Natural killer cell (primary cell): ENCODE measurements around the gene SF3B2. TPM values are rescaled to one million over a fixed set of nuclear protein-coding genes. Genes with fewer than 3 reads are reported as not detected.

ENCODE experiments used
- ATAC-seq, 3 donors: fragments of 150-1000 bp in 2 of 3; fragments of 200-7000 bp in 1 of 3; cut with Tn5 transposase; 1 replicate in 1 of 3; 2 replicates in 2 of 3; pipeline ENCODE4 v1.10.0; 2021; ENCODE audit warnings: mild to moderate bottlenecking in 2 of 3, moderate library complexity in 2 of 3
- DNase-seq, 2 donors: peaks; one replicate each; pipeline versions ENCODE4 v3.0.0 to v3.0.0-alpha.2; 2013 to 2021; ENCODE audit warnings: mixed read lengths in 1 of 2
- H3K27ac ChIP-seq: one replicate; pipeline ENCODE4 v1.5.1; 2013; ENCODE audit warnings: mild to moderate bottlenecking, low read length
- H3K27me3 ChIP-seq: one replicate; pipeline ENCODE4 v1.6.1; 2013; ENCODE audit warnings: low read length; ENCODE audit not compliant: control insufficient read depth, insufficient read depth
- H3K36me3 ChIP-seq: one replicate; pipeline ENCODE4 v1.6.1; 2013; ENCODE audit warnings: low read length; ENCODE audit not compliant: control insufficient read depth, insufficient read depth
- H3K4me1 ChIP-seq: one replicate; pipeline ENCODE4 v1.6.1; 2013; ENCODE audit warnings: low read length; ENCODE audit not compliant: control insufficient read depth, insufficient read depth
- H3K4me3 ChIP-seq: one replicate; pipeline ENCODE4 v1.5.1; 2013; ENCODE audit warnings: low read length
- H3K9me3 ChIP-seq: one replicate; pipeline ENCODE4 v1.6.1; 2013; ENCODE audit warnings: low read length; ENCODE audit not compliant: control insufficient read depth, insufficient read depth
- H3K27ac Mint-ChIP-seq, 2 donors: one replicate each; pipeline ENCODE4 v1.8.0; 2022; ENCODE audit warnings: mild to moderate bottlenecking in 2 of 2, mixed read lengths in 2 of 2, moderate library complexity in 1 of 2
- H3K27me3 Mint-ChIP-seq, 2 donors: one replicate each; pipeline ENCODE4 v1.8.0; 2022; ENCODE audit warnings: low read depth in 2 of 2, mixed read lengths in 2 of 2
- H3K36me3 Mint-ChIP-seq: one replicate; pipeline ENCODE4 v1.8.0; 2022; ENCODE audit warnings: mixed read lengths
- H3K4me1 Mint-ChIP-seq, 2 donors: one replicate each; pipeline ENCODE4 v1.8.0; 2022; ENCODE audit warnings: mixed read lengths in 2 of 2
- H3K4me3 Mint-ChIP-seq: one replicate; pipeline ENCODE4 v1.8.0; 2022; ENCODE audit warnings: mild to moderate bottlenecking, moderate library complexity, mixed read lengths
- H3K9me3 Mint-ChIP-seq, 2 donors: one replicate each; pipeline ENCODE4 v1.8.0; 2022; ENCODE audit warnings: mixed read lengths in 2 of 2
- CTCF ChIP-seq: fragments of 200-600 bp; IDR thresholded peaks from one replicate; pipeline ENCODE4 v1.8.0; 2022; ENCODE audit warnings: antibody characterized with exemption
- WGBS: methylation state at CpG from one replicate; pipeline ENCODE4 v1.1.7; 2013; ENCODE audit warnings: missing lambda C conversion rate; ENCODE audit not compliant: insufficient coverage; 5-methylcytosine and 5-hydroxymethylcytosine counted together
- intact Hi-C: fragments of 100-400 bp; cut with micrococcal nuclease; formaldehyde crosslinking; loops from one replicate; pipeline ENCODE4 v1.14.2; 2022
- total RNA-seq, 4 donors: library from RNA; stranded (reverse); fragments of 120-200 nt in 1 of 4; gene quantifications; one replicate each; pipeline versions ENCODE4 v1.2.3 to v1.2.4, GENCODE V29; 2013 to 2022

The SF3B2 gene
- total RNA-seq, 3 donors from 2014 or later (not counting 1 experiment from before 2014, with no cell fraction given): 249 to 269 (median 253) TPM

DNA sequence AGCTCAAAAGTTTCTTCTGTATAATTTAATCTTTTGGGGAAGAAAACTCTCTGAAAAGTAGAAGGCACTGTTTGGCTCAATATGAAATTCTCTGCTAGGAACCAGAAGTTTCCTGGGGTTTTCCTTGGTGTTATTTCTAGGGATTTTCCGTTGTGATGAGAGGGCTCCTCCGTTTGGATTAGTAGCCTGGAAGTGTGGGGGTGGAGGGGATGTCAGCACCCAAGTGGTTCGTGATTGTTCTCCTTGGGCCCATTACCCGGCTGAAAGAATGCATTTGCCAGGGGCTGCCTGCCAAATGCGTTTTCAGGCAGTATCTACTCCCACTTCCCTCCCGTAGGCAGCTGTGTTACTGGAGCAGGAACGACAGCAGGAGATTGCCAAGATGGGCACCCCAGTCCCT, 4.3 kb downstream of the SF3B2 start:
- H3K4me3 ChIP-seq: no peak overlapping the region
- no peaks in the 10 kb centered on the region for H3K27me3 ChIP-seq
- peaks cover 20 to 37% of the 10 kb centered on the region in 2 donors for H3K4me1 Mint-ChIP-seq
- H3K9me3 Mint-ChIP-seq: no peaks in the 10 kb centered on the region
- no peak overlapping the region for H3K27ac ChIP-seq
- peaks cover 16% of the 10 kb centered on the region for H3K36me3 Mint-ChIP-seq
- no peaks in the 10 kb centered on the region for H3K27me3 Mint-ChIP-seq
- H3K4me1 ChIP-seq: peaks cover 17% of the 10 kb centered on the region
- H3K36me3 ChIP-seq: peaks cover 67% of the 10 kb centered on the region
- H3K27ac Mint-ChIP-seq: no peak overlapping the region
- DNase-seq (no peak), ATAC-seq (no peak)
- intact Hi-C loops: no loop called here
- H3K9me3 ChIP-seq: no peaks in the 10 kb centered on the region
- WGBS: 92% methylated on average over 7 of the region's 7 CpGs
- TF ChIP-seq CTCF: no peak
- no peak overlapping the region for H3K4me3 Mint-ChIP-seq

- Mint-ChIP-seq H3K4me1 (peaks cover 6 to 22% of the 10 kb centered on the region in 2 donors), H3K4me3 (no peak overlapping the region), H3K9me3 (no peaks in the 10 kb centered on the region), H3K27ac (no peak overlapping the region), H3K27me3 (no peaks in the 10 kb centered on the region), H3K36me3 (peaks cover 41% of the 10 kb centered on the region)
- WGBS: 84% methylated on average over 8 of the region's 8 CpGs
- ATAC-seq (no peak), DNase-seq (no peak)
- Histone ChIP-seq H3K4me3 (no peak overlapping the region), H3K27me3 (no peaks in the 10 kb centered on the region), H3K9me3 (no peaks in the 10 kb centered on the region), H3K27ac (no peak overlapping the region), H3K4me1 (no peaks in the 10 kb centered on the region), H3K36me3 (peaks cover 92% of the 10 kb centered on the region)
- no peak for TF ChIP-seq CTCF
- intact Hi-C loops: no loop called here
Measured at GRCh38 chr11:66059966-66060680, 8.0 kb downstream of the SF3B2 start.

- Mint-ChIP-seq H3K27me3 (no peaks in the 10 kb centered on the region), H3K9me3 (no peaks in the 10 kb centered on the region), H3K4me3 (no peak overlapping the region), H3K4me1 (peaks cover 8 to 22% of the 10 kb centered on the region in 2 donors), H3K36me3 (peaks cover 45% of the 10 kb centered on the region), H3K27ac (no peak overlapping the region)
- H3K36me3 ChIP-seq: peaks cover 91% of the 10 kb centered on the region
- H3K27ac ChIP-seq: no peak overlapping the region
- ATAC-seq (no peak), DNase-seq (no peak)
- intact Hi-C loops: no loop called here
- WGBS: 84% methylated on average over 6 of the region's 6 CpGs
- no peaks in the 10 kb centered on the region for H3K27me3 ChIP-seq
- TF ChIP-seq CTCF: no peak
- H3K4me3 ChIP-seq: no peak overlapping the region
- H3K4me1 ChIP-seq: no peaks in the 10 kb centered on the region
- H3K9me3 ChIP-seq: no peaks in the 10 kb centered on the region
Measured at GRCh38 chr11:66061268-66061667, 9.1 kb downstream of the SF3B2 start.

DNA sequence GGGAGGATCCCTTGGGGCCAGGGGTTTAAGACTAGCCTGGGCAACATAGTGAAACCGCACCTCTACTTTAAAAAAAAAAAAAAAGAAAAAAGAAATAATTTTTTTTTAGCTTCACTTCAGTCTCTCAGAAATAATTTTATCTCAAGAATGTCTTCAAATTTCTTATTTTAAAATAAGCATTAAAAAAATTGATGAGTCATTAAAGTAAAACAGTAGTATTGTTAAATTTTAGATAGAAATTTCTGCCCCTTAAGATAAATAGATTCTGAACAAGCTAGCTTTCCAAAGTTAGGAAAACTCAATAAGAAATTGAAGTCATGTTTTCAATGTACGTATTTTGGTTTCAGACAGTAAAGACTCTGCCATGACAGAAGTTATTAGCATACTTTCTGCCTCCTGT, 10.2 kb downstream of the SF3B2 start:
- H3K27ac Mint-ChIP-seq: no peak overlapping the region
- peaks cover 53% of the 10 kb centered on the region for H3K36me3 Mint-ChIP-seq
- WGBS: 100% methylated on average over 1 of the region's 2 CpGs
- intact Hi-C loops: no loop called here
- no peaks in the 10 kb centered on the region for H3K9me3 Mint-ChIP-seq
- no peak overlapping the region for H3K4me3 Mint-ChIP-seq
- TF ChIP-seq CTCF: no peak
- no peaks in the 10 kb centered on the region for H3K4me1 ChIP-seq
- H3K4me1 Mint-ChIP-seq: peaks cover 19 to 33% of the 10 kb centered on the region in 2 donors
- ATAC-seq: no peak
- no peaks in the 10 kb centered on the region for H3K27me3 Mint-ChIP-seq
- H3K27me3 ChIP-seq: no peaks in the 10 kb centered on the region
- H3K27ac ChIP-seq: no peak overlapping the region
- DNase-seq: no peak
- no peaks in the 10 kb centered on the region for H3K9me3 ChIP-seq
- H3K36me3 ChIP-seq: peaks cover 92% of the 10 kb centered on the region
- no peak overlapping the region for H3K4me3 ChIP-seq
